ENCODE data around the gene FAM50B. TPM values are rescaled to one million over a fixed set of nuclear protein-coding genes. Genes with fewer than 3 reads are reported as not detected.

FAM50B gene
- total RNA-seq, 1 donor from 2014 or later = 3.8 TPM

GRCh38 chr6:3894590-3895311 lies 45.6 kb downstream of the FAM50B start:
- H3K4me1 Mint-ChIP-seq (ENCODE audit: unreplicated experiment) = peaks cover 7% of the 10 kb centered on the region
- no peaks in the 10 kb centered on the region for H3K36me3 Mint-ChIP-seq (ENCODE audit: low read depth, unreplicated experiment)
- no peak for DNase-seq (ENCODE audit: low spot score)
- H3K9me3 Mint-ChIP-seq (ENCODE audit: unreplicated experiment) = no peaks in the 10 kb centered on the region
- H3K4me3 Mint-ChIP-seq (ENCODE audit: unreplicated experiment) = no peak overlapping the region
- no peak overlapping the region for H3K27ac Mint-ChIP-seq (ENCODE audit: unreplicated experiment)
- TF ChIP-seq, protein P1, sequence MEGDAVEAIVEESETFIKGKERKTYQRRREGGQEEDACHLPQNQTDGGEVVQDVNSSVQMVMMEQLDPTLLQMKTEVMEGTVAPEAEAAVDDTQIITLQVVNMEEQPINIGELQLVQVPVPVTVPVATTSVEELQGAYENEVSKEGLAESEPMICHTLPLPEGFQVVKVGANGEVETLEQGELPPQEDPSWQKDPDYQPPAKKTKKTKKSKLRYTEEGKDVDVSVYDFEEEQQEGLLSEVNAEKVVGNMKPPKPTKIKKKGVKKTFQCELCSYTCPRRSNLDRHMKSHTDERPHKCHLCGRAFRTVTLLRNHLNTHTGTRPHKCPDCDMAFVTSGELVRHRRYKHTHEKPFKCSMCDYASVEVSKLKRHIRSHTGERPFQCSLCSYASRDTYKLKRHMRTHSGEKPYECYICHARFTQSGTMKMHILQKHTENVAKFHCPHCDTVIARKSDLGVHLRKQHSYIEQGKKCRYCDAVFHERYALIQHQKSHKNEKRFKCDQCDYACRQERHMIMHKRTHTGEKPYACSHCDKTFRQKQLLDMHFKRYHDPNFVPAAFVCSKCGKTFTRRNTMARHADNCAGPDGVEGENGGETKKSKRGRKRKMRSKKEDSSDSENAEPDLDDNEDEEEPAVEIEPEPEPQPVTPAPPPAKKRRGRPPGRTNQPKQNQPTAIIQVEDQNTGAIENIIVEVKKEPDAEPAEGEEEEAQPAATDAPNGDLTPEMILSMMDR (IDR thresholded peaks at IDR 0.05; ENCODE audit: unreplicated experiment) = no peak
- peaks cover 3% of the 10 kb centered on the region for H3K27me3 Mint-ChIP-seq (ENCODE audit: unreplicated experiment)

DNA sequence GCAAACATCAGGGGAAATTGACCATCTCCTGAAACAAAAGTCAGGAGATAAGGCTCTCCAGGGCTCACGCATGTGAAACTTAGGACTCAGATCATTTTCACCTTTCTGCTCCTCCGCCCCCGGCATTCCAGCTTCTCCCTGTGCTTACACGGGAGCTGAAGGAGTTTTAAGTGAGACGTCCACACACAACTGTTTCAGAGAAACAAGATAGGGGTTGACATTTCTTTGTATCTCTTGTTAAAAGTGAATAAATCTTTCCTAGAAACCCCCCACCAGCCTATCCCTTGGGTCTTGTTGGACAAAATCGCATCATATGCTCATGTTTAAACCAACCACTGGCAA lies 46.1 kb downstream of the FAM50B start:
- no peaks in the 10 kb centered on the region for H3K36me3 Mint-ChIP-seq (ENCODE audit: low read depth, unreplicated experiment)
- DNase-seq (ENCODE audit: low spot score) = no peak
- no peak overlapping the region for H3K4me3 Mint-ChIP-seq (ENCODE audit: unreplicated experiment)
- TF ChIP-seq, protein P1 (IDR thresholded peaks at IDR 0.05; ENCODE audit: unreplicated experiment) = no peak
- H3K27ac Mint-ChIP-seq (ENCODE audit: unreplicated experiment) = no peak overlapping the region
- peaks cover 3% of the 10 kb centered on the region for H3K27me3 Mint-ChIP-seq (ENCODE audit: unreplicated experiment)
- H3K9me3 Mint-ChIP-seq (ENCODE audit: unreplicated experiment) = no peaks in the 10 kb centered on the region
- H3K4me1 Mint-ChIP-seq (ENCODE audit: unreplicated experiment) = peaks cover 7% of the 10 kb centered on the region

DNA sequence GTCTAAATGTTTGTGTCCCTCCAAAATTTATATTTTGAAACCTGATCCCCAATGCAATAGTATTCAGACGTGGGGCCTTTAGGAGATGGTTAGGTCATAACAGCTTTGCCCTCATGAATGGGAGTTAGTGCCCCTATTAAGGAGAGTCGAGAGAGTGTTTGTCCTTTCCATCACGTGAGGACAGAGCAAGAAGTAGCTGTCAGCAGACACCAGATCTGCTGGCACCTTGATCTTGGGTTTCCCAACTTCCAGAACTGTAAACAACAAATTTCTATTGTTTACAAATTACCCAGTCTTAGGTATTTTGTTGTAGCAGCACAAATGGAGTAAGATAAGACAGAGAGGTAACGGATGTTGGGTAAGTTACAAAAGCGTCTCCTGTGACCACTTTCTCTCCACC lies 46.6 kb downstream of the FAM50B start:
- Mint-ChIP-seq H3K9me3 (ENCODE audit: unreplicated experiment) (no peaks in the 10 kb centered on the region), H3K4me1 (ENCODE audit: unreplicated experiment) (peaks cover 7% of the 10 kb centered on the region), H3K36me3 (ENCODE audit: low read depth, unreplicated experiment) (no peaks in the 10 kb centered on the region), H3K4me3 (ENCODE audit: unreplicated experiment) (no peak overlapping the region), H3K27ac (ENCODE audit: unreplicated experiment) (no peak overlapping the region), H3K27me3 (ENCODE audit: unreplicated experiment) (peaks cover 3% of the 10 kb centered on the region)
- TF ChIP-seq, protein P1 (IDR thresholded peaks at IDR 0.05; ENCODE audit: unreplicated experiment) = no peak
- no peak for DNase-seq (ENCODE audit: low spot score)

GRCh38 chr6:3898265-3898994 lies 49.3 kb downstream of the FAM50B start:
- Mint-ChIP-seq H3K36me3 (ENCODE audit: low read depth, unreplicated experiment) (no peaks in the 10 kb centered on the region), H3K4me1 (ENCODE audit: unreplicated experiment) (peaks cover 15% of the 10 kb centered on the region), H3K9me3 (ENCODE audit: unreplicated experiment) (no peaks in the 10 kb centered on the region), H3K4me3 (ENCODE audit: unreplicated experiment) (no peak overlapping the region), H3K27ac (ENCODE audit: unreplicated experiment) (no peak overlapping the region), H3K27me3 (ENCODE audit: unreplicated experiment) (peaks cover 3% of the 10 kb centered on the region)
- no peak for DNase-seq (ENCODE audit: low spot score)
- TF ChIP-seq, protein P1 (IDR thresholded peaks at IDR 0.05; ENCODE audit: unreplicated experiment) = no peak

DNA sequence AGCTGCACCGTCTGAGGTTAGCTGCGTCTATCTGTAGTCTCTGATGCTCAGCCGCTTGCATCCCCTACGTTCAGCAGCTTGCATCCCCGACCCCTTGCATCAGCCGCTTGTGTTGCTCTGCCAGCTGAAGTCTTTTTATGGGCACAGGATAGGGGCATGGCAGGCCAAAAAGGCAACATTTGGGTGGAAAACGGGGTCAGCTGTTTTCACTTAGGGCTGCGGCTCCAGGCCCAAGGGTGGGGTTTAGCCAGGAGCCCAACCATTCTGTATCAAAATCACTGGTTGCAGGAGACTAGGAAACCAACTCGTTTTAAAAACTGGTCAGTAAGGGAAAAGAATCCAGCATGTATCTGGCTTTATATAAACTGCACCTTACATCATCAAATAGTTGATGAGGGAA lies 49.9 kb downstream of the FAM50B start:
- Mint-ChIP-seq H3K4me1 (ENCODE audit: unreplicated experiment) (peaks cover 15% of the 10 kb centered on the region), H3K27me3 (ENCODE audit: unreplicated experiment) (peaks cover 3% of the 10 kb centered on the region), H3K36me3 (ENCODE audit: low read depth, unreplicated experiment) (no peaks in the 10 kb centered on the region), H3K27ac (ENCODE audit: unreplicated experiment) (no peak overlapping the region), H3K9me3 (ENCODE audit: unreplicated experiment) (no peaks in the 10 kb centered on the region), H3K4me3 (ENCODE audit: unreplicated experiment) (no peak overlapping the region)
- TF ChIP-seq, protein P1 (IDR thresholded peaks at IDR 0.05; ENCODE audit: unreplicated experiment) = no peak
- DNase-seq (ENCODE audit: low spot score) = no peak

All from endothelial cell (in vitro differentiated cells).